SK-N-SH treated with all-trans-retinoic acid at 6 μM for 48 hours (cell line): Measurements from ENCODE around the gene RTN4R.

Source experiments
- CREB5 ChIP-seq: fragments of 250-450 bp; sonication (Bioruptor Pico); IDR thresholded peaks from 2 replicates; pipeline ENCODE4 v1.5.1; 2020; ENCODE audit warnings: low read depth, mild to moderate bottlenecking, moderate library complexity
- CSDC2 ChIP-seq: fragments of 250-450 bp; sonication (Bioruptor Pico); IDR thresholded peaks from 2 replicates; pipeline ENCODE4 v1.5.0; 2020; ENCODE audit warnings: mild to moderate bottlenecking, moderate library complexity
- ESRRG ChIP-seq: fragments of 250-450 bp; sonication (Bioruptor Pico); IDR thresholded peaks from 2 replicates; pipeline ENCODE4 v1.6.1; 2021; ENCODE audit warnings: mild to moderate bottlenecking
- PATZ1 ChIP-seq: fragments of 250-450 bp; sonication (Bioruptor Pico); IDR thresholded peaks from 2 replicates; pipeline ENCODE4 v1.8.0; 2020; ENCODE audit warnings: mild to moderate bottlenecking, moderate library complexity, borderline replicate concordance
- PPARA ChIP-seq: fragments of 250-450 bp; sonication (Bioruptor Pico); IDR thresholded peaks from 2 replicates; pipeline ENCODE4 v1.5.0; 2020; ENCODE audit warnings: mild to moderate bottlenecking, borderline replicate concordance
- TSHZ2 ChIP-seq: fragments of 250-450 bp; sonication (Bioruptor Pico); IDR thresholded peaks from 2 replicates; pipeline ENCODE4 v1.5.0; 2020; ENCODE audit warnings: mild to moderate bottlenecking, moderate library complexity
- ZC3H10 ChIP-seq: fragments of 250-450 bp; sonication (Bioruptor Pico); IDR thresholded peaks from 2 replicates; pipeline ENCODE4 v1.5.1; 2021; ENCODE audit warnings: mild to moderate bottlenecking, moderate library complexity
- ZNF565 ChIP-seq: fragments of 450-650 bp; formaldehyde crosslinking; conservative IDR thresholded peaks from 2 replicates; pipeline ENCODE4 v1.5.0; 2020; ENCODE audit warnings: low read depth, mild to moderate bottlenecking, moderate library complexity
- ZNF70 ChIP-seq: fragments of 450-650 bp; formaldehyde crosslinking; IDR thresholded peaks from 2 replicates; pipeline ENCODE4 v1.5.0; 2020; ENCODE audit warnings: mild to moderate bottlenecking, moderate library complexity

GRCh38 chr22:20216863-20217499, 51.1 kb downstream of the RTN4R start:
- TF ChIP-seq CREB5 (CRISPR knock-in tag) (no peak), PATZ1 (CRISPR knock-in tag) (no peak), ZC3H10 (CRISPR knock-in tag) (no peak), ZNF70 (CRISPR knock-in tag) (no peak), CSDC2 (no peak), ESRRG (CRISPR knock-in tag) (no peak), TSHZ2 (CRISPR knock-in tag) (no peak), ZNF565 (CRISPR knock-in tag) (no peak), PPARA (CRISPR knock-in tag) (no peak)
